ENCODE results near the gene MVK.

DNA sequence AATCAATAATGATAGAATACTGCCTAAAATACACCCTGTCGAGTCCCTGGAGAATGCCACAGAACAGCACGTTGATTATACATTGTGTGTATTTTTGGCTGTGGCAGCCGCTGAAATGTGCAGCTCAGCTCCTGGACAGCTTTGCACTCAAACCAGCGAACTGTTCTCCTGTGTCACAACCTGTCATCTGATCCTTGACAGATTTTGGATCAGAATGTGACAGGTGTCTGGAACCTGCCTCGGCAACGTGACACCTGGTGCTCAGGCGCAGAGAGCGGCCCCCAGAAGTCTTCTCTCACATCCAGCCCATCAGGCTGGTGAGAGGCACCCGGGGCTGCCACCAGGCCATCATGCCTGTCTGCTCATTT is 19.3 kb downstream of the MVK start:
- TF ChIP-seq POLR2AphosphoS5 (IDR thresholded peaks at IDR 0.05) (no peak), EP300 (IDR thresholded peaks at IDR 0.05) (no peak), POLR2A (IDR thresholded peaks at IDR 0.05; ENCODE audit: low read depth) (no peak), CTCF (IDR thresholded peaks at IDR 0.05) (no peak)

All from esophagus muscularis mucosa (tissue), 4 donors.